Fibroblast of the aortic adventitia (primary cell): ENCODE data around the gene GLOD5. TPM values are rescaled to one million over a fixed set of nuclear protein-coding genes. Genes with fewer than 3 reads are reported as not detected.
"Not testable (repeated sequence)": the region's sequence is repeated elsewhere in the genome, so short reads cannot be mapped to it uniquely, and the experiment has no call there.

Source experiments
- DNase-seq: peaks from one replicate; pipeline ENCODE4 v3.0.0-alpha.2; 2010; ENCODE audit warnings: low read depth
- H3K4me3 ChIP-seq: 2 replicates; pipeline ENCODE4 v1.5.1; 2011; ENCODE audit warnings: low read depth, mild to moderate bottlenecking, control low read depth, low read length, moderate library complexity
- small RNA-seq: library from RNA; depleted of rRNA; stranded (forward); fragments of <200 nt; gene quantifications from one replicate; pipeline ENCODE3, GENCODE V24; 2012
- total RNA-seq: library from RNA; depleted of rRNA; stranded (reverse); fragments of >200 nt; gene quantifications from 2 replicates; pipeline ENCODE4 v1.2.3, GENCODE V29; 2012; ENCODE audit warnings: low replicate concordance
- TF ChIP-seq, protein P1 (sequence below): IDR thresholded peaks from 2 replicates; pipeline ENCODE4 v1.5.1; 2011; ENCODE audit warnings: mild to moderate bottlenecking, low read length, control low read depth, inconsistent platforms; ENCODE audit not compliant: insufficient read depth

Gene GLOD5
- total RNA-seq, 1 donor: not detected

DNA sequence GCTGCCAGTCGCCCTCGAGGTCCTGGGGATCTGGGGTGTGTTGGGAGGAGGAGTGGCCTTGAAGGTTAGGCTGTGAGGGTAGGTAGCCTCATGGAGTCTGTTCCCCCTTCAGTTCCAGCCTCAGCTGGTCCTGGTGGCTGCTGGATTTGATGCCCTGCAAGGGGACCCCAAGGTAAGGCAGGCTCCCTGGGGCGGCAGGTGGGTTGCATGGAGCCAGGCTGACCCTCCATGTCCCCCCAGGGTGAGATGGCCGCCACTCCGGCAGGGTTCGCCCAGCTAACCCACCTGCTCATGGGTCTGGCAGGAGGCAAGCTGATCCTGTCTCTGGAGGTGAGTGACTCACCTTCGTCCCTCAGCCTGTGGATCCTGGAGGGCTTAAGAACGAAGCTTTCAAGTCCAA is 53.2 kb downstream of the GLOD5 start:
- H3K4me3 ChIP-seq: no peak overlapping the region
- TF ChIP-seq, protein P1, sequence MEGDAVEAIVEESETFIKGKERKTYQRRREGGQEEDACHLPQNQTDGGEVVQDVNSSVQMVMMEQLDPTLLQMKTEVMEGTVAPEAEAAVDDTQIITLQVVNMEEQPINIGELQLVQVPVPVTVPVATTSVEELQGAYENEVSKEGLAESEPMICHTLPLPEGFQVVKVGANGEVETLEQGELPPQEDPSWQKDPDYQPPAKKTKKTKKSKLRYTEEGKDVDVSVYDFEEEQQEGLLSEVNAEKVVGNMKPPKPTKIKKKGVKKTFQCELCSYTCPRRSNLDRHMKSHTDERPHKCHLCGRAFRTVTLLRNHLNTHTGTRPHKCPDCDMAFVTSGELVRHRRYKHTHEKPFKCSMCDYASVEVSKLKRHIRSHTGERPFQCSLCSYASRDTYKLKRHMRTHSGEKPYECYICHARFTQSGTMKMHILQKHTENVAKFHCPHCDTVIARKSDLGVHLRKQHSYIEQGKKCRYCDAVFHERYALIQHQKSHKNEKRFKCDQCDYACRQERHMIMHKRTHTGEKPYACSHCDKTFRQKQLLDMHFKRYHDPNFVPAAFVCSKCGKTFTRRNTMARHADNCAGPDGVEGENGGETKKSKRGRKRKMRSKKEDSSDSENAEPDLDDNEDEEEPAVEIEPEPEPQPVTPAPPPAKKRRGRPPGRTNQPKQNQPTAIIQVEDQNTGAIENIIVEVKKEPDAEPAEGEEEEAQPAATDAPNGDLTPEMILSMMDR: no peak
- DNase-seq: no peak

DNA sequence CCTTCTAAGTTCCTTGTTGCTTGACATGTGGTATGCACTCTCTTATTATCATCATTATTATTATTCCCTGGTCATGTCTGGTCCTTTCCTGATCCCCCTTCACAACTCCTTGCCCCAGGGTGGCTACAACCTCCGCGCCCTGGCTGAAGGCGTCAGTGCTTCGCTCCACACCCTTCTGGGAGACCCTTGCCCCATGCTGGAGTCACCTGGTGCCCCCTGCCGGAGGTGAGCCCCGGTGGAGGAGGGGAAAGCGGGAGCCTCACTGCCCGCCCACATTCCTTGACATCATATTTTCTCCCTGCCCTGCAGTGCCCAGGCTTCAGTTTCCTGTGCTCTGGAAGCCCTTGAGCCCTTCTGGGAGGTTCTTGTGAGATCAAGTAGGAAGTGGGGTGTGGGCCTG is 53.7 kb downstream of the GLOD5 start:
- H3K4me3 ChIP-seq: no peak overlapping the region
- TF ChIP-seq, protein P1: no peak
- DNase-seq: no peak

DNA sequence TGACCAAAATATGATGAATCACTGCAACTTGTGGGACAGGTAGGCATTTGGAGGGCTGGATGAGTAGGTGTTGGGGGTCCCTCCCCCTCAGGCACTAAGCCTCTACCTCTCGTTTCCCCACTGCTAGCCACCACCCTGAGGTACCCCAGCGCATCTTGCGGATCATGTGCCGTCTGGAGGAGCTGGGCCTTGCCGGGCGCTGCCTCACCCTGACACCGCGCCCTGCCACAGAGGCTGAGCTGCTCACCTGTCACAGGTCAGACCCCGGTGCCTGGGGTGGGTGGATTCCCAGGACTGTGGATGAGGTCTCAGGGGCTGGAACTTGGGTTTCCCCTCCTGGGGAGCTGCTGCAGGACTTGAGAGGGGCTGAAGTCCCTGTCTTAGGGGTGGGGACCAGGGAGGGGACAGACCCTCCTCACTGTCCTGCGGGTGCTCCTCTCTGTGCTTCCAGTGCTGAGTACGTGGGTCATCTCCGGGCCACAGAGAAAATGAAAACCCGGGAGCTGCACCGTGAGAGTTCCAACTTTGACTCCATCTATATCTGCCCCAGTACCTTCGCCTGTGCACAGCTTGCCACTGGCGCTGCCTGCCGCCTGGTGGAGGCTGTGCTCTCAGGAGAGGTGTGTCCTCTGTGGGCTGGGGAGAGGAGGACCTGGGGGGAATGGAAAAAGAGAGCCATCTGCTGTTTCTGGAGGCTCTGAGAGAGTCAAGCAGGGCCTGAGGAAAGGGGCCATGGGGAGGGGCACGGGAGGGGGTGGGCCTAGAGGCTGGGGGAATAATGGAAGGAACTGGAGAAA is 54.7 kb downstream of the GLOD5 start:
- no peak for DNase-seq
- TF ChIP-seq, protein P1: no peak
- no peak overlapping the region for H3K4me3 ChIP-seq

DNA sequence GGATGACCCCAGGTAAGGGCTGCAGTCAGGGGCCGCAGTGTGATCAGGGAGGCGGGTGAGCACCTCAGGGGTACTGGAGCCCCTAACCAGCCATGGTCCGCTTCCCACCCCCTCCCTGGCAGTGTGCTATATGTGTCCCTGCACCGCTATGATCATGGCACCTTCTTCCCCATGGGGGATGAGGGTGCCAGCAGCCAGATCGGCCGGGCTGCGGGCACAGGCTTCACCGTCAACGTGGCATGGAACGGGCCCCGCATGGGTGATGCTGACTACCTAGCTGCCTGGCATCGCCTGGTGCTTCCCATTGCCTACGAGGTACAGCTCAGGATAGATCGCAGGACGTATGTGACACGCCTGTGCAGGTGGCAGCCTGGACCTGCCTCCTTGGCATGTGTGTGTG is 56.6 kb downstream of the GLOD5 start:
- H3K4me3 ChIP-seq: no peak overlapping the region
- no peak for DNase-seq
- TF ChIP-seq, protein P1: no peak

DNA sequence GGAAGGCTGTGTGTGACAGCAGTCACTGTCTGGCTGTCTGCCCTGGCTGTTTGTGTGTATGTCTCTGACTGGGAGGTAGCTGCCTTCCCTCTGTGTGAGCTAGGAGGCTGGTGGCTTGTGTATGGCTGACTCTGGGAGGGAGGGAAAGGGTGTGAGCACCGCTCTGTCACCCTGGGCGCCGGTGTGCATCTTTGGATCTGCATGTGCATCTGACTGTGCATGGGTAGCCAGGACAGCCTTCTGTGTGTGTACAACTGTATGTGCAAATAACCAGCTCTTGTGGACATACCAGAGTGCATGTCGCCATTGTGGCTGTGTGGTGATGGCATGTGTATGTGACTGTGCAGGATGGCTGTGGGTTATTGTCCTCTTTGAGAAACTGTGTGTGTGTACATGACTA is 57.3 kb downstream of the GLOD5 start:
- no peak for DNase-seq
- TF ChIP-seq, protein P1: no peak
- H3K4me3 ChIP-seq: no peak overlapping the region

DNA sequence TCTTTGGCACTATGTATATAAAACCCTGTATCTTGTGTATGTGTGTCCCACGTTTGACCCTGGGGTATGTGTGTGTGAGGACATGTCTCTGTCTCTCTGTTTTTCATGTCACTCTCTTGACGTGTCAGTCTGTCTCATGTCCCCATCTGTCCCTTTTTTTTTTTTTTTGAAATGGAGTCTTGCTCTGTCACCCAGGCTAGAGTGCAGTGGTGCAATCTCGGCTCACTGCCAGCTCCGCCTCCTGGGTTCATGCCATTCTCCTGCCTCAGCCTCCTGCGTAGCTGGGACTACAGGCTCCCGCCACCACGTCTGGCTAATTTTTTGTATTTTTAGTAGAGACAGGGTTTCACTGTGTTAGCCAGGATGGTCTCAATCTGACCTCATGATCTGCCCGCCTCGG is 57.8 kb downstream of the GLOD5 start:
- DNase-seq, H3K4me3 ChIP-seq: not testable (repeated sequence)

DNA sequence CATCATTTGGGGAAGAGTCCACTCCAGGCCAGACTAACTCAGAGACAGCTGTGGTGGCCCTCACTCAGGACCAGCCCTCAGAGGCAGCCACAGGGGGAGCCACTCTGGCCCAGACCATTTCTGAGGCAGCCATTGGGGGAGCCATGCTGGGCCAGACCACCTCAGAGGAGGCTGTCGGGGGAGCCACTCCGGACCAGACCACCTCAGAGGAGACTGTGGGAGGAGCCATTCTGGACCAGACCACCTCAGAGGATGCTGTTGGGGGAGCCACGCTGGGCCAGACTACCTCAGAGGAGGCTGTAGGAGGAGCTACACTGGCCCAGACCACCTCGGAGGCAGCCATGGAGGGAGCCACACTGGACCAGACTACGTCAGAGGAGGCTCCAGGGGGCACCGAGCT is 61.5 kb downstream of the GLOD5 start:
- no peak for DNase-seq
- TF ChIP-seq, protein P1: no peak
- H3K4me3 ChIP-seq: no peak overlapping the region

Small RNA genes within 50 kb of the gene (small RNA-seq; reads per million reads assigned to genes)
- gene RNU6-1056P (not detected), gene RNU6-29P (not detected)

Other genes with a start within 250 kb of the GLOD5 start
- 30.7 and 49.2 TPM in 2 replicates for gene EBP, start 239.9 kb upstream of the GLOD5 start, total RNA-seq
- 8.0 and 10.1 TPM in 2 replicates for gene TBC1D25, start 222.0 kb upstream of the GLOD5 start, total RNA-seq
- 125 and 463 TPM in 2 replicates for gene RBM3, start 187.3 kb upstream of the GLOD5 start, total RNA-seq
- 41.2 and 72.7 TPM in 2 replicates for gene WDR13, start 164.3 kb upstream of the GLOD5 start, total RNA-seq
- gene WAS, start 77.9 kb upstream of the GLOD5 start, total RNA-seq: 0.09 TPM in 1 of 2 replicates, not detected in the other
- gene SUV39H1, start 65.0 kb upstream of the GLOD5 start, total RNA-seq: 5.1 and 8.5 TPM in 2 replicates
- gene GATA1, start 24.8 kb downstream of the GLOD5 start, total RNA-seq: not detected in 2 replicates
- 17.3 and 33.7 TPM in 2 replicates for gene HDAC6, start 40.3 kb downstream of the GLOD5 start, total RNA-seq
- gene ERAS, start 64.8 kb downstream of the GLOD5 start, total RNA-seq: not detected in 2 replicates
- gene PCSK1N, start 73.9 kb downstream of the GLOD5 start, total RNA-seq: not detected in 2 replicates
- 7.0 and 19.4 TPM in 2 replicates for gene TIMM17B, start 136.0 kb downstream of the GLOD5 start, total RNA-seq
- 35.4 and 65.5 TPM in 2 replicates for gene PQBP1, start 136.2 kb downstream of the GLOD5 start, total RNA-seq
- 5.6 and 12.2 TPM in 2 replicates for gene SLC35A2, start 149.9 kb downstream of the GLOD5 start, total RNA-seq
- gene PIM2, start 157.3 kb downstream of the GLOD5 start, total RNA-seq: 2.1 and 5.0 TPM in 2 replicates
- gene OTUD5, start 195.9 kb downstream of the GLOD5 start, total RNA-seq: 15.5 and 26.0 TPM in 2 replicates
- gene KCND1, start 210.1 kb downstream of the GLOD5 start, total RNA-seq: 0.81 and 1.4 TPM in 2 replicates
- gene GRIPAP1, start 240.5 kb downstream of the GLOD5 start, total RNA-seq: 11.9 and 15.7 TPM in 2 replicates